PC-9 (cell line): Measurements from ENCODE around the gene TBC1D24. TPM values are rescaled to one million over a fixed set of nuclear protein-coding genes. Genes with fewer than 3 reads are reported as not detected.
"Not testable (repeated sequence)": the region's sequence is repeated elsewhere in the genome, so short reads cannot be mapped to it uniquely, and the experiment has no call there.

ENCODE experiments used
- BruUV-seq: library from RNA; stranded (reverse); fragments of 400-500 nt; replicated peaks from 2 replicates; lab custom pipeline; 2021; lab: Mats Ljungman, UMichigan
- CTCF ChIA-PET: fragments of 300-600 bp; sonication (Branson Sonifier 250); formaldehyde crosslinking; loops from one replicate; lab custom pipeline; 2022; ENCODE audit warnings: antibody characterized with exemption; lab: Charles Lee
- POLR2A ChIA-PET: fragments of 300-600 bp; sonication (Branson Sonifier 250); formaldehyde crosslinking; loops from one replicate; lab custom pipeline; 2022; ENCODE audit warnings: antibody characterized with exemption; ENCODE audit not compliant: unreplicated experiment; lab: Charles Lee
- DNase-seq, 2 experiments: peaks; one replicate each; pipeline versions ENCODE4 v3.0.0 to v3.0.0-alpha.2; 2015 to 2022; ENCODE audit warnings: mixed read lengths in 1 of 2
- H2AFZ ChIP-seq: fragments of 200-600 bp; sonication (generic); 2 replicates; pipeline ENCODE4 v1.8.1; 2017; ENCODE audit warnings: antibody characterized with exemption
- H3F3A ChIP-seq: fragments of 200-600 bp; sonication (generic); 2 replicates; pipeline ENCODE4 v1.8.1; 2017; ENCODE audit warnings: antibody characterized with exemption, mild to moderate bottlenecking, low read depth; ENCODE audit not compliant: insufficient read depth
- H3K27ac ChIP-seq: fragments of 200-600 bp; sonication (generic); 2 replicates; pipeline ENCODE4 v1.6.1; 2016; ENCODE audit warnings: mixed run types
- H3K27me3 ChIP-seq: fragments of 200-600 bp; sonication (generic); 2 replicates; pipeline ENCODE4 v1.6.1; 2016; ENCODE audit warnings: low read depth, mixed run types; ENCODE audit not compliant: insufficient read depth
- H3K36me3 ChIP-seq: fragments of 200-600 bp; sonication (generic); 2 replicates; pipeline ENCODE4 v1.6.1; 2016; ENCODE audit warnings: low read depth, mixed run types
- H3K4me1 ChIP-seq: fragments of 200-600 bp; sonication (generic); replicated peaks from 2 replicates; pipeline ENCODE4 v1.6.1; 2016; ENCODE audit warnings: mixed run types; ENCODE audit not compliant: insufficient read depth
- H3K4me2 ChIP-seq: fragments of 200-600 bp; sonication (generic); 2 replicates; pipeline ENCODE4 v1.6.1; 2017; ENCODE audit warnings: mixed run types
- H3K4me3 ChIP-seq: fragments of 200-600 bp; sonication (generic); 2 replicates; pipeline ENCODE4 v1.6.1; 2016; ENCODE audit warnings: mixed run types
- H3K79me2 ChIP-seq: fragments of 200-600 bp; sonication (generic); 2 replicates; pipeline ENCODE4 v1.6.1; 2017; ENCODE audit warnings: low read depth, mixed run types
- H3K9me2 ChIP-seq: fragments of 200-600 bp; sonication (generic); 2 replicates; pipeline ENCODE4 v1.8.1; 2017; ENCODE audit warnings: mild to moderate bottlenecking; ENCODE audit not compliant: insufficient read depth
- H3K9me3 ChIP-seq: fragments of 200-600 bp; sonication (generic); 2 replicates; pipeline ENCODE4 v1.8.1; 2016; ENCODE audit warnings: low read depth; ENCODE audit not compliant: insufficient read depth
- H4K20me1 ChIP-seq: fragments of 200-600 bp; sonication (generic); 2 replicates; pipeline ENCODE4 v1.8.1; 2017; ENCODE audit not compliant: insufficient read depth
- CTCF ChIP-seq: fragments of 200-600 bp; sonication (generic); conservative IDR thresholded peaks from 2 replicates; pipeline ENCODE4 v1.6.1; 2017; ENCODE audit warnings: mixed run types, antibody characterized with exemption, mild to moderate bottlenecking, moderate library complexity
- EZH2 ChIP-seq: fragments of 200-600 bp; sonication (generic); IDR thresholded peaks from 2 replicates; pipeline ENCODE4 v1.8.0; 2017; ENCODE audit warnings: antibody characterized with exemption, low read depth
- intact Hi-C: fragments of 100-400 bp; cut with micrococcal nuclease; formaldehyde crosslinking; loops from one replicate; pipeline ENCODE4 v1.10.0; 2022; ENCODE audit not compliant: unreplicated experiment
- total RNA-seq: library from RNA; stranded (reverse); gene quantifications from 2 replicates; pipeline ENCODE4 v1.2.3, GENCODE V29; 2021

The TBC1D24 gene
- total RNA-seq, 1 experiment from 2014 or later, result 30.0 TPM

- Histone ChIP-seq H3K9me3 (no peaks in the 10 kb centered on the region), H4K20me1 (peaks cover 6% of the 10 kb centered on the region; the same call in 1 of the 2 replicates), H3K4me1 (peaks cover 24% of the 10 kb centered on the region; the same call in 1 of the 2 replicates), H3K36me3 (no peaks in the 10 kb centered on the region), H3K4me3 (no peak overlapping the region), H3F3A (peaks cover 31% of the 10 kb centered on the region), H3K9me2 (no peaks in the 10 kb centered on the region), H3K27me3 (no peaks in the 10 kb centered on the region), H2AFZ (no peak overlapping the region), H3K27ac (no peak overlapping the region), H3K79me2 (peaks cover 20% of the 10 kb centered on the region), H3K4me2 (no peak overlapping the region)
- ChIA-PET POLR2A (no interaction called here), CTCF (interaction anchor here (0.6 kb wide), 1 partner anchor 16 kb away, joined by 5 read pairs; no protein-coding TSS in a partner anchor)
- no TSS peak for BruUV-seq
- TF ChIP-seq EZH2 (no peak), CTCF (no peak)
- DNase-seq, result no peak
- intact Hi-C loops, result no loop called here
Observed at GRCh38 chr16:2535625-2536013, 60.7 kb downstream of the TBC1D24 start.

- Histone ChIP-seq H3K27me3 (no peaks in the 10 kb centered on the region), H3K4me1 (peaks cover 17% of the 10 kb centered on the region; the same call in 1 of the 2 replicates), H3F3A (peaks cover 26% of the 10 kb centered on the region), H3K9me3 (no peaks in the 10 kb centered on the region), H3K36me3 (no peaks in the 10 kb centered on the region), H4K20me1 (peaks cover 6% of the 10 kb centered on the region; the same call in 1 of the 2 replicates), H3K27ac (peak within 1 kb of the TSS; percentile 68), H2AFZ (peak within 1 kb of the TSS; percentile 84), H3K9me2 (no peaks in the 10 kb centered on the region), H3K4me2 (peak within 1 kb of the TSS; percentile 88), H3K4me3 (peak within 1 kb of the TSS; percentile 60), H3K79me2 (peaks cover 20% of the 10 kb centered on the region)
- peak; percentile 83 to 98 for DNase-seq
- ChIA-PET CTCF (interaction anchor here (0.7 kb wide), 1 partner anchor 153 kb away, joined by 4 read pairs; no protein-coding TSS in a partner anchor), POLR2A (interaction anchor here (0.6 to 1.0 kb wide), 2 partner anchors 18 to 573 kb away, joined by 3 to 4 read pairs; partner anchors contain the start of genes AMDHD2 and RPS2)
- TF ChIP-seq EZH2, result no peak
- intact Hi-C loops, result no loop called here
- BruUV-seq, result no TSS peak
Observed at GRCh38 chr16:2537451-2538379, 62.8 kb downstream of the TBC1D24 start, which contains the start of gene PDPK1. Gene PDPK1 (plus strand): TSS chr16:2538021. CDS start chr16:2538113, 92 bp downstream.

- peak overlapping the region; percentile 59; the same call in 1 of the 2 replicates for H3K4me3 ChIP-seq
- POLR2A ChIA-PET, DNase-seq, H3K27me3 ChIP-seq, intact Hi-C loops, H4K20me1 ChIP-seq, H2AFZ ChIP-seq, CTCF ChIA-PET, H3K27ac ChIP-seq, H3K9me3 ChIP-seq, H3K36me3 ChIP-seq, H3K9me2 ChIP-seq: not testable (repeated sequence)
- H3K79me2 ChIP-seq, result peaks cover 20% of the 10 kb centered on the region
- BruUV-seq, result TSS peak; percentile 45
- H3K4me2 ChIP-seq, result peak overlapping the region; percentile 86
- H3F3A ChIP-seq, result peaks cover 20% of the 10 kb centered on the region
- H3K4me1 ChIP-seq, result peaks cover 13% of the 10 kb centered on the region; the same call in 1 of the 2 replicates
Observed at GRCh38 chr16:2539192-2539844, 64.4 kb downstream of the TBC1D24 start.

GRCh38 chr16:2539845-2540458 is 65.0 kb downstream of the TBC1D24 start:
- peaks cover 22% of the 10 kb centered on the region for H3K79me2 ChIP-seq
- BruUV-seq, DNase-seq, H3K27ac ChIP-seq, H3K4me2 ChIP-seq, H4K20me1 ChIP-seq, H3K9me3 ChIP-seq, intact Hi-C loops, POLR2A ChIA-PET, H3K9me2 ChIP-seq, H3K36me3 ChIP-seq, H2AFZ ChIP-seq, H3K27me3 ChIP-seq, H3K4me3 ChIP-seq: not testable (repeated sequence)
- peaks cover 16% of the 10 kb centered on the region for H3F3A ChIP-seq
- peaks cover 13% of the 10 kb centered on the region; the same call in 1 of the 2 replicates for H3K4me1 ChIP-seq
- CTCF ChIA-PET, result interaction anchor here (0.5 kb wide), 1 partner anchor 11 kb away, joined by 5 read pairs; no protein-coding TSS in a partner anchor

GRCh38 chr16:2540912-2541311 is 66.0 kb downstream of the TBC1D24 start:
- intact Hi-C loops, H3K9me3 ChIP-seq, POLR2A ChIA-PET, H2AFZ ChIP-seq, H3K9me2 ChIP-seq, H3K27ac ChIP-seq, H3K36me3 ChIP-seq, H3K4me2 ChIP-seq, DNase-seq, BruUV-seq, CTCF ChIA-PET, H3K4me3 ChIP-seq, H3K27me3 ChIP-seq, H4K20me1 ChIP-seq: not testable (repeated sequence)
- H3K79me2 ChIP-seq, result peaks cover 30% of the 10 kb centered on the region
- peaks cover 14% of the 10 kb centered on the region for H3F3A ChIP-seq
- peaks cover 13% of the 10 kb centered on the region; the same call in 1 of the 2 replicates for H3K4me1 ChIP-seq
